Measurements from ENCODE around the gene NFRKB. TPM values are rescaled to one million over a fixed set of nuclear protein-coding genes. Genes with fewer than 3 reads are reported as not detected.

Gene NFRKB
- 10 to 100 TPM; 41.8 to 44.0 TPM for total RNA-seq

DNA sequence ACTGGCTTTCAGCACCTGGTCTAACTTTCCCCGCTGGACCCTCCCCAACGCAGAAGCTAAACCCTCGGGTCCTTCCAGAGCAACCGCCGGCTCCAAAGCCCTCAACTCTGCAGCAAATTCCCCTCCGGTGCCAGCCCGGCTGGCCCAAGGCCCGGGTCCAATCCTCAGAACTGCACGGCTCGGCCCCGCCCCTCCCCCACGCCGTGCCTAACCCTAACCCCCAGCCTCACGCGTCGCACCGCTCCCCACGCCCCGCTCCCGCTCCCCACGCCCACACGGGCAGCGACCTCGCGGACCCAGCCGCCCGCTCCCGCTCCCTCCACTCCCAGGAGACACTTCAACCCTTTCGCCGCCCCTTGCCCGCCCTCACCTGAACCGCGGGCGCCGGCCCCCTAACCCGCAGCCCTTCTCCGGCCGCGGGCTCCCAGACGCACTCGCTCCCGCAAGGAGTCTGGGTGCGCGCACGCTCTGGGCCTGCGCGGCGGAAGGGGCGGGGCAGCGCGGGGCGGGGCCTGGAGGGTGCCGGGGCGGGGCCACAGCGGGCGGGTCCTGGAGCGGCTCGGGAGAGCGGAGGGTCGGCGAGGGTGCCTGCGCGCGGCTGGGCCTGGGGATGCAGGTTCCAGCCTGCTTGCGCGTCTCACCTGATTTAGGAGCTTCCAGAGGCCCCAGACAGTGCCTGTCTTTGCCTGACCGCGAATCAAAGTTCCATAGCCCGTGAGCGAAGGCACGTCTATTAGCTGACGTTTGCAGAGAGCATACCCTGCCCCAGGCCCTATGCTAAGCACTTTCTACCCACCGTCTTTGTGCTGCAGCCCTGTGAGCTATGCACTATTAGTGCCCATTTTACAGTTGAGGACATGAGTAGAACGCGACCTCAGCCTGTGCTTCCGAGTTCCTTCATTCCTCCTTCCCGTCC lies at the start of gene NFRKB:
TSS of gene NFRKB (minus strand) at position 453 of the 916 bp plus-strand sequence. CDS start 2,729 bp downstream, outside the sequence.
- Mint-ChIP-seq H3K27me3 (no peaks in the 10 kb centered on the region), H3K9me3 (no peaks in the 10 kb centered on the region)

DNA sequence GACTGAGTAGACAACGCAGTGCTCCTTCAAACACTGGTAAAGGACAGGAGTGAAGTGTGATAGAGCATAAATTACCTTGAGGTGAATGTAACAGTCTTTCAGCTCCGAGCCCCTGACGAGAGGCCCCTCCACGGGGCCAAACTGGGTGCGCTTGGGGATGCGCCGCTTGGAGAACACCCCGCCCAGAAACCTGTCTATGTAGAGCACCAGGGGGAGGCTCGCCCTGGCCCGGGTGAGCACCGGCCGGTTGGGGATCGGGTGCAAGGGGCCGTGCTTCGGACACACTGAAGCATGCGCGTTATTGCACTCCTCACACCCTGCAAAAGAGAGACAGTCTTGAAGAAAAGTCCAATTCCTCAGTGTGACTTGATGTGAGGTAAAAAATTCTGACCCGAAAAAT lies 49.3 kb upstream of the NFRKB start:
- ATAC-seq (replicated peaks) = no peak
- Mint-ChIP-seq H3K9me3 (no peaks in the 10 kb centered on the region), H3K27me3 (no peaks in the 10 kb centered on the region), H3K36me3 (ENCODE audit: low read depth) (peaks cover 53% of the 10 kb centered on the region), H3K4me1 (peaks cover 4% of the 10 kb centered on the region), H3K27ac (no peak overlapping the region), H3K4me3 (no peak overlapping the region)

More for the DNA sequence above, at the start of gene NFRKB:
- peaks cover 29% of the 10 kb centered on the region for H3K4me1 Mint-ChIP-seq
- peaks cover 44% of the 10 kb centered on the region for H3K36me3 Mint-ChIP-seq (ENCODE audit: low read depth)
- H3K4me3 Mint-ChIP-seq = peak within 1 kb of the TSS; percentile 86
- peak within 1 kb of the TSS; percentile 84 for H3K27ac Mint-ChIP-seq
- peak; percentile 98 for ATAC-seq (replicated peaks)

GRCh38 chr11:129943036-129943435 lies 47.7 kb upstream of the NFRKB start:
- ATAC-seq (replicated peaks) = no peak

GRCh38 chr11:129939510-129939909 lies 44.1 kb upstream of the NFRKB start:
- ATAC-seq (replicated peaks) = no peak

More at GRCh38 chr11:129943036-129943435, 47.7 kb upstream of the NFRKB start:
- H3K27me3 Mint-ChIP-seq = no peaks in the 10 kb centered on the region
- peaks cover 53% of the 10 kb centered on the region for H3K36me3 Mint-ChIP-seq (ENCODE audit: low read depth)
- H3K9me3 Mint-ChIP-seq = no peaks in the 10 kb centered on the region
- H3K4me3 Mint-ChIP-seq = no peak overlapping the region
- peaks cover 4% of the 10 kb centered on the region for H3K4me1 Mint-ChIP-seq
- H3K27ac Mint-ChIP-seq = no peak overlapping the region

GRCh38 chr11:129938764-129939163 lies 43.4 kb upstream of the NFRKB start:
- Mint-ChIP-seq H3K27ac (peak overlapping the region; percentile 8), H3K27me3 (no peaks in the 10 kb centered on the region), H3K36me3 (ENCODE audit: low read depth) (peaks cover 38% of the 10 kb centered on the region), H3K4me3 (no peak overlapping the region), H3K9me3 (no peaks in the 10 kb centered on the region), H3K4me1 (no peaks in the 10 kb centered on the region)
- ATAC-seq (replicated peaks) = no peak

More at GRCh38 chr11:129939510-129939909, 44.1 kb upstream of the NFRKB start:
- Mint-ChIP-seq H3K27me3 (no peaks in the 10 kb centered on the region), H3K9me3 (no peaks in the 10 kb centered on the region), H3K4me3 (no peak overlapping the region), H3K36me3 (ENCODE audit: low read depth) (peaks cover 36% of the 10 kb centered on the region), H3K27ac (no peak overlapping the region), H3K4me1 (no peaks in the 10 kb centered on the region)

GRCh38 chr11:129937592-129938238 lies 42.3 kb upstream of the NFRKB start:
- H3K4me1 Mint-ChIP-seq = no peaks in the 10 kb centered on the region
- peaks cover 33% of the 10 kb centered on the region for H3K36me3 Mint-ChIP-seq (ENCODE audit: low read depth)
- H3K27me3 Mint-ChIP-seq = no peaks in the 10 kb centered on the region
- no peaks in the 10 kb centered on the region for H3K9me3 Mint-ChIP-seq
- H3K27ac Mint-ChIP-seq = no peak overlapping the region
- H3K4me3 Mint-ChIP-seq = no peak overlapping the region
- no peak for ATAC-seq (replicated peaks)

GRCh38 chr11:129935723-129936122 lies 40.3 kb upstream of the NFRKB start:
- no peaks in the 10 kb centered on the region for H3K27me3 Mint-ChIP-seq
- no peak for ATAC-seq (replicated peaks)
- no peak overlapping the region for H3K4me3 Mint-ChIP-seq
- no peak overlapping the region for H3K27ac Mint-ChIP-seq
- H3K9me3 Mint-ChIP-seq = no peaks in the 10 kb centered on the region
- H3K4me1 Mint-ChIP-seq = no peaks in the 10 kb centered on the region
- peaks cover 35% of the 10 kb centered on the region for H3K36me3 Mint-ChIP-seq (ENCODE audit: low read depth)

DNA sequence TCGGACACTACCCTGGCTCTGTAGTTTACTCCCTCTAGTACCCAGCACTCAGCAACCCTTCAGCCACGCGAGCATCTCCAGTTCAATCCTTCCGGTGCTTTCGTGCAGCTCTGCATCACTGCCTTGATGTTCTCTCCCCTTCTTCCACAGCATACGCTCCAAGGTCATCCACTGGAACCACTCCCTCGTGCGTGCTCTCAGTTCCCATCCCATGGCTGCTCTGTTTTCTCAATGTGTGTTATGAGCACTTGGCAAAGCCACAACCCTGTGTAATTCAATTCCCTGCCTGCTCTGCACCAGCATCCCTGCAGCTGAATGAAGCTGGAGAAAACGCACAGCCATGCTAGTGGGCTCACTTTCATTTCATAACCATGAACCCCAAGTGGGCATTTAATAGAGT lies 38.5 kb upstream of the NFRKB start:
- no peak for ATAC-seq (replicated peaks)

DNA sequence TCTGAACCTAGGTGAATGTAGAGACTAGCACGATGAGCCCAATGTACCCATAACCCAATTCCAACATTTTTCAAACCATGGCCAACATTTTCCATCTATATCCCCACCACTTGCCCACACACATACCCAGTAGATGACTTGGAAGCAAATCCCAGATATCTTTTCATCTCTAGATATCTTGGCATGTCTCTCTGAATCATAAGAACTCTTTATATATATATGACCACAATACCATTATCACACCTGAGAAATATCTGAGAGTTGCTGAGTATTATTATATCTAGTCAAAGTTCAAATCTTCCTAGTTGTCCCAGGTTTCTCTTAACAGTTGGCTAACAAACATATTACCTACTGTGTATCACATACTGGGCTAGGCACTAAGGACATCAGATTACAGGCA lies 37.9 kb upstream of the NFRKB start:
- Mint-ChIP-seq H3K9me3 (no peaks in the 10 kb centered on the region), H3K27me3 (no peaks in the 10 kb centered on the region), H3K36me3 (ENCODE audit: low read depth) (peaks cover 52% of the 10 kb centered on the region), H3K4me1 (no peaks in the 10 kb centered on the region), H3K27ac (no peak overlapping the region), H3K4me3 (no peak overlapping the region)
- no peak for ATAC-seq (replicated peaks)

More for the DNA sequence above, 38.5 kb upstream of the NFRKB start:
- peaks cover 52% of the 10 kb centered on the region for H3K36me3 Mint-ChIP-seq (ENCODE audit: low read depth)
- no peaks in the 10 kb centered on the region for H3K27me3 Mint-ChIP-seq
- no peaks in the 10 kb centered on the region for H3K9me3 Mint-ChIP-seq
- no peaks in the 10 kb centered on the region for H3K4me1 Mint-ChIP-seq
- no peak overlapping the region for H3K4me3 Mint-ChIP-seq
- no peak overlapping the region for H3K27ac Mint-ChIP-seq

- Mint-ChIP-seq H3K36me3 (ENCODE audit: low read depth) (peaks cover 52% of the 10 kb centered on the region), H3K9me3 (no peaks in the 10 kb centered on the region), H3K4me1 (no peaks in the 10 kb centered on the region), H3K4me3 (no peak overlapping the region), H3K27ac (no peak overlapping the region), H3K27me3 (no peaks in the 10 kb centered on the region)
- ATAC-seq (replicated peaks) = no peak
Measured at GRCh38 chr11:129932381-129933067, 37.1 kb upstream of the NFRKB start.

- Mint-ChIP-seq H3K27me3 (no peaks in the 10 kb centered on the region), H3K4me1 (no peaks in the 10 kb centered on the region), H3K27ac (no peak overlapping the region), H3K36me3 (ENCODE audit: low read depth) (peaks cover 57% of the 10 kb centered on the region), H3K4me3 (no peak overlapping the region), H3K9me3 (no peaks in the 10 kb centered on the region)
- no peak for ATAC-seq (replicated peaks)
Measured at GRCh38 chr11:129930743-129931142, 35.4 kb upstream of the NFRKB start.

DNA sequence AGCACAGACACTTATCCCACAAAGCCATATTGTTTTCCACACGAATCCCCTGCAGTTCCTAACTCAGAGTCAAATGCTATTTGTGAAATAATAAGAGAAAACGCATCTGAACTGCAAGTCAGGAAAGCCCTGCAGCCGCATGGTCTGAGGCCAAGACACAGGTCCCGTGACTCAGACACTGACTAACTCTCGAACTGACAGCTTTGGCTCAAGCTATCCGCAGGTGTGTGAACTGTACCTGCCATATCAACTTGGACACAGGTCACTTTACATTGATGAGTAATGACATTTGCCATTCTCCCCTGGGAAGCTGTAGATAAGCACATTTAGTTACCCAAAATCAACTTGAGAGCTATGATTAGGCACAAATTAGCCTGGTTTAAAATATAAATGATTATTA lies 34.9 kb upstream of the NFRKB start:
- Mint-ChIP-seq H3K4me1 (no peaks in the 10 kb centered on the region), H3K27ac (no peak overlapping the region), H3K36me3 (ENCODE audit: low read depth) (peaks cover 60% of the 10 kb centered on the region), H3K4me3 (no peak overlapping the region), H3K27me3 (no peaks in the 10 kb centered on the region), H3K9me3 (no peaks in the 10 kb centered on the region)
- no peak for ATAC-seq (replicated peaks)

GRCh38 chr11:129929721-129930120 lies 34.3 kb upstream of the NFRKB start:
- ATAC-seq (replicated peaks) = no peak
- Mint-ChIP-seq H3K9me3 (no peaks in the 10 kb centered on the region), H3K27me3 (no peaks in the 10 kb centered on the region), H3K4me3 (no peak overlapping the region), H3K36me3 (ENCODE audit: low read depth) (peaks cover 60% of the 10 kb centered on the region), H3K27ac (no peak overlapping the region), H3K4me1 (no peaks in the 10 kb centered on the region)

GRCh38 chr11:129928923-129929692 lies 33.7 kb upstream of the NFRKB start:
- Mint-ChIP-seq H3K9me3 (no peaks in the 10 kb centered on the region), H3K27me3 (no peaks in the 10 kb centered on the region), H3K4me3 (no peak overlapping the region), H3K36me3 (ENCODE audit: low read depth) (peaks cover 60% of the 10 kb centered on the region), H3K4me1 (no peaks in the 10 kb centered on the region), H3K27ac (no peak overlapping the region)
- no peak for ATAC-seq (replicated peaks)
